ENCODE measurements around the gene CASP7.

The CASP7 gene

DNA sequence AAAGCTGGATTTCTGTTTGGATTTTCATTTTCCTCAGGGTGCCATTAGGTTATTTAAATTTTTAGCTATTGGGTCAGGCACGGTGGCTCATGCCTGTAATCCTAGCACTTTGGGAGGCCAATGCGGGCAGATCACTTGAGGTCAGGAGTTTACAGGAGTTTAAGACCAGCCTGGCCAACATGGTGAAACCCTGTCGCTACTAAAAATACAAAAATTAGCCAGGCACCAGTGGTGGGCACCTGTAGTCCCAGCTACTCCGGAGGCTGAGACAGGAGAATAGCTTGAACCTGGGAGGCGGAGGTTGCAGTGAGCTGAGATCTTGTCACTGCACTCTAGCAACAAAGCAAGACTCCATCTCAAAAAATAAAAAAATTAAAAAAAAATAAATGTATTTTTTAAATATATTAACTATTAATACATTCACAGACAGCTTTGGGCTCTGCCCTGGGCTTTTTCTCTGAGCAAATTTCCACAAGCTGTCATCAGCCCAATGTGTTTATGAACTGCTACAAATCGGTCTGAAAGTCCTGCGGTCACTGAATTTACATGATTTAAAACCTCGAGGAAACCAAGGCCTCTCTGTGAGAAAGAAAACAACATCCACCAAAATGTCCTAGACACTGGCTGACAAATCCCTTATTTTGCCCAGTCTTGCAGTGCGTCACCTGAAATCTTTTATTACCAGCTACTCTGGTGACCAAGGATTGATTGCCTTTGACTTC, 52.6 kb downstream of the CASP7 start:
- ChIA-PET CTCF (interaction anchor here (1.2 to 2.4 kb wide), 7 partner anchors 8 to 571 kb away, joined by 3 to 8 read pairs (median 4); no protein-coding TSS in a partner anchor), POLR2A (no interaction called here)
- no peak for DNase-seq (ENCODE audit: extremely low spot score)
- TF ChIP-seq, protein P1, sequence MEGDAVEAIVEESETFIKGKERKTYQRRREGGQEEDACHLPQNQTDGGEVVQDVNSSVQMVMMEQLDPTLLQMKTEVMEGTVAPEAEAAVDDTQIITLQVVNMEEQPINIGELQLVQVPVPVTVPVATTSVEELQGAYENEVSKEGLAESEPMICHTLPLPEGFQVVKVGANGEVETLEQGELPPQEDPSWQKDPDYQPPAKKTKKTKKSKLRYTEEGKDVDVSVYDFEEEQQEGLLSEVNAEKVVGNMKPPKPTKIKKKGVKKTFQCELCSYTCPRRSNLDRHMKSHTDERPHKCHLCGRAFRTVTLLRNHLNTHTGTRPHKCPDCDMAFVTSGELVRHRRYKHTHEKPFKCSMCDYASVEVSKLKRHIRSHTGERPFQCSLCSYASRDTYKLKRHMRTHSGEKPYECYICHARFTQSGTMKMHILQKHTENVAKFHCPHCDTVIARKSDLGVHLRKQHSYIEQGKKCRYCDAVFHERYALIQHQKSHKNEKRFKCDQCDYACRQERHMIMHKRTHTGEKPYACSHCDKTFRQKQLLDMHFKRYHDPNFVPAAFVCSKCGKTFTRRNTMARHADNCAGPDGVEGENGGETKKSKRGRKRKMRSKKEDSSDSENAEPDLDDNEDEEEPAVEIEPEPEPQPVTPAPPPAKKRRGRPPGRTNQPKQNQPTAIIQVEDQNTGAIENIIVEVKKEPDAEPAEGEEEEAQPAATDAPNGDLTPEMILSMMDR (IDR thresholded peaks at IDR 0.05; ENCODE audit: control extremely low read depth, extremely low read depth, low read depth, missing control alignments), result no peak

DNA sequence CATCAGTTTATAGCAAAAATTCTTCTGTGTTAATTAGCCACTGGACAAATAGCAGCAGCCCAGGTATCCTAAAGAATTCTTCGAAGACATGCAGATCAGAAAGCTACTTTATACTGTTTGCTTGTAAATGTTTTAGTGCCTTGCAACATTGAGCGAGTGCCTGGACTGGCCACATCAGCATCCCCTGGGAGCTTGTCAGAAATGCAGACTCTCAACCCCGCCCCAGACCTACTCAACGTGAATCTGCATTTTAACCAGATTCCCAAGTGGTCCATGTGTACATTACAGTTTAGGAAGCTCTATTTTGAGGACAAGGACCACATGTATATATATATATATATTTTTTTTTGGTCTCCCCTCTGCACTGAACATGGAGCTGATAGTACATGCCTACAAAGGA, 53.3 kb downstream of the CASP7 start:
- ChIA-PET CTCF (interaction anchor here (1.2 to 2.4 kb wide), 7 partner anchors 9 to 571 kb away, joined by 3 to 8 read pairs (median 4); no protein-coding TSS in a partner anchor), POLR2A (no interaction called here)
- TF ChIP-seq, protein P1 (IDR thresholded peaks at IDR 0.05; ENCODE audit: control extremely low read depth, extremely low read depth, low read depth, missing control alignments), result no peak
- DNase-seq (ENCODE audit: extremely low spot score), result no peak

DNA sequence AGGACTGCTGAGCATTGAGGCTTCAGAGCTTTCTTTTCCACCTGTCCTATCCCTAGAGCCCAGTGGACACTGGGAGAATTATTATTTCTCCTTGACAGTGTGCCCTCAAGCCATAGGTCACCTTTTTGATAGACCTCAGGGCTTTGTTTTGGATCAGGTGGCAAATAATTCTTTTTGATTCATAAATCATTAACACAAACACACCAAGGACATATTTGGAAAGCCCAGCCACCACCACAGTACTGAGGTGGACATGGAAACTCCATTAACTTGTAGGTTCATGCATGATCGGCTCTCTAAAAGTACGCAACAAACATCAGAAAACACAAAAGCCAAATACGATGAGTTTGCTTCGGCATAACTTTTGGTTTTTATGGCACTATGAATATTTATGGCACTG, 53.9 kb downstream of the CASP7 start:
- TF ChIP-seq, protein P1 (IDR thresholded peaks at IDR 0.05; ENCODE audit: control extremely low read depth, extremely low read depth, low read depth, missing control alignments), result no peak
- no peak for DNase-seq (ENCODE audit: extremely low spot score)
- ChIA-PET CTCF (interaction anchor here (1.2 to 2.4 kb wide), 6 partner anchors 10 to 570 kb away, joined by 3 to 8 read pairs (median 4); no protein-coding TSS in a partner anchor), POLR2A (no interaction called here)

DNA sequence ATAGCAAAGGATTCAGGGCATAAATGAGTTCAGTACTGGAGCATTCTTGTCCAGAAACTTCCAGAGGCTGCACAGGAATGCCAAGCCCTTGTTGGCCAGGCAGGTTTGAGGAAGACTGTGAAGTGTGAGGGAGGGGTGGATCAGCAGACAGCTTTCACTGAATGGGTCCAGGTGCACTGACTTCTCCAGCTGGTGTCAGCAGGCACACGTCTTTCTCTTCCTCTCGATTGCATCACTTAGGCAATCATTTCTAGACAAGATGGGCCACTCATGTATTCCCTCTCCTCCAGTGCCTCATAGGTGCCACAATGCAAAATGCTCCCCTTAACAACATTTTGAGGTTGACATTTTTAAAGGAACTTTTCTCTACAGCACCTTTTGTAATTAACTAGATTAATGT, 56.2 kb downstream of the CASP7 start:
- DNase-seq (ENCODE audit: extremely low spot score), result no peak
- ChIA-PET POLR2A (no interaction called here), CTCF (no interaction called here)
- TF ChIP-seq, protein P1 (IDR thresholded peaks at IDR 0.05; ENCODE audit: control extremely low read depth, extremely low read depth, low read depth, missing control alignments), result no peak

DNA sequence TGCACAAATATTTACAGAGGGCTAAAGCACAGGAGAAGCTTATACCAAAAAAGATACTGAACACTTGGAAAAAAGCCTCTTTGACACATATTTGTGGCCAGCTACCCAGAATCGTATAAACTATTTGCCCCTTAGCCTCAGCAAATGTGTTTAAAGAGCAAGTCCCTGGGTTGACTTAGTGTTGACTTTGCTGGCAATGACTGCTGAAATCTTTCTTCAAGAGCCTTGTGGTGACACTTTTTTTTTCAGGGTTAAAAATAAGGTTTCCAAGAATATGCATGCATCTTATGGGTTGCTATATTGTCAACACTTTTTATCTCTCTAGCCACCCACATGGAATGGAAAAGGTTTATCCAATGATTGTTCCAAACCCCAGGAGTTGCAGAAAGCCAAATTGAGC, 56.9 kb downstream of the CASP7 start:
- ChIA-PET POLR2A (no interaction called here), CTCF (no interaction called here)
- DNase-seq (ENCODE audit: extremely low spot score), result no peak
- TF ChIP-seq, protein P1 (IDR thresholded peaks at IDR 0.05; ENCODE audit: control extremely low read depth, extremely low read depth, low read depth, missing control alignments), result no peak

DNA sequence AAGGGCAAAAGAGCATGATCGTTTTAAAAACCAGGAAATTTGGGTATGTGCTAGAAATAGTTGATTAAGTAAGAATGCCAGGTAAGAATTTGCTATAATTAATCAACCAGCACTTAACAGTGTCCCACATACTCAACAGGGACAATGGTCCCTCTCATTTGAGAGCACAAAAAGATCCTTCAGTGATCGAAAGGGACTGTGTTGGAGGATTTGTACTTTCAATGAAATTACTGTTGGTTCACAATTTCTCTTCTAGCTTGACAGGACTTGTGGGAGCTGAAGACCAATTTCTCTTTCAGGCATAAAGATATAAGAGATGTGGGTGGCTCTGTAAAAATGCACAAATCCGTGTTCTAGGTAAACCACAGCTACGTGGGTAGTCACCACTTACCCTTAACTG, 59.3 kb downstream of the CASP7 start:
- DNase-seq (ENCODE audit: extremely low spot score), result no peak
- CTCF ChIA-PET, result interaction anchor here (0.7 to 1.9 kb wide), 2 partner anchors 12 to 15 kb away, joined by 3 to 4 read pairs; partner anchors contain the start of gene PLEKHS1
- TF ChIP-seq, protein P1 (IDR thresholded peaks at IDR 0.05; ENCODE audit: control extremely low read depth, extremely low read depth, low read depth, missing control alignments), result no peak
- POLR2A ChIA-PET, result no interaction called here

Data from GM10248 (cell line).